Colonic mucosa (tissue), 4 donors: ENCODE results near the gene MLH3. TPM values are rescaled to one million over a fixed set of nuclear protein-coding genes. Genes with fewer than 3 reads are reported as not detected.
"Not testable (repeated sequence)": the region's sequence is repeated elsewhere in the genome, so short reads cannot be mapped to it uniquely, and the experiment has no call there.

Source experiments
- DNase-seq: peaks from one replicate; pipeline ENCODE4 v3.0.0-alpha.2; 2020
- H3K27ac ChIP-seq: fragments of 200-600 bp; one replicate; pipeline ENCODE4 v1.8.0; 2021
- H3K27me3 ChIP-seq: fragments of 200-600 bp; one replicate; pipeline ENCODE4 v1.8.0; 2021
- H3K36me3 ChIP-seq: fragments of 200-600 bp; one replicate; pipeline ENCODE4 v1.8.0; 2021
- H3K4me1 ChIP-seq: fragments of 200-600 bp; one replicate; pipeline ENCODE4 v1.8.0; 2021; ENCODE audit warnings: mild to moderate bottlenecking
- H3K4me3 ChIP-seq: fragments of 200-600 bp; one replicate; pipeline ENCODE4 v1.8.0; 2021
- H3K9ac ChIP-seq, 2 donors: one replicate each; pipeline ENCODE4 v1.7.0; 2013; ENCODE audit warnings: control low read depth in 2 of 2, low read depth in 2 of 2, low read length in 2 of 2
- H3K9me3 ChIP-seq: fragments of 200-600 bp; one replicate; pipeline ENCODE4 v1.8.0; 2021
- CTCF ChIP-seq: fragments of 200-600 bp; IDR thresholded peaks from one replicate; pipeline ENCODE4 v1.8.0; 2022; ENCODE audit warnings: antibody characterized with exemption, mild to moderate bottlenecking
- intact Hi-C: fragments of 100-400 bp; cut with DNase I; formaldehyde crosslinking; loops from one replicate; pipeline ENCODE4 v1.14.1; 2022
- total RNA-seq, 2 donors: library from RNA; stranded (reverse); fragmentation: NEBNext Ultra II Directional in 1 of 2; extraction: Animal tissue kit (Norgen Biotek cat#: 25700) in 1 of 2; gene quantifications; one replicate each; pipeline ENCODE4 v1.2.1, GENCODE V29; 2021
- donor health status: healthy.
- donor health status: DM: no; HTN: no; CAD: no.
- donor health status: DM: no; HTN: no; CAD: no.

MLH3 gene
- total RNA-seq, 2 donors from 2014 or later: 24.2 to 25.9 TPM

DNA sequence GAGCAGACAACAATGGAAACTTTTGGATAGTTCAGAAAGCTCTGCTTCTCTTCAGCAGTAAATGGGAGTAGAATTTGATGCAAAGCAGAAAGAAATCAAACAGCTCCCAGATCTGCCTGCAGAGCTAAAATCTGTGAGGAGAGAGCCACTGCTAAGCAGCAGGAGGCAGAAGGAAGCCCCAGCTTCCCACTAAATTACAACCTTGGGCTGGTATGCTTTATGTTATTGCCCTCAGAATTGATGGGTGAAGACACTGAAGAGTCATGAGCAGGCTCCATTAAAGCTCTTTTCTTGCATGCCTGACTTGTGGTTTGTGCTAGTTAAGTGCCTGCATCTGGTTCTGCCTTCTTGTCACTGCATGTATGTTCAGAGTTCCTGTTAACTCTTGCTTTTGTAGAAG, 26.5 kb upstream of the MLH3 start:
- H3K4me1 ChIP-seq: no peaks in the 10 kb centered on the region
- no peaks in the 10 kb centered on the region for H3K9me3 ChIP-seq
- H3K27me3 ChIP-seq: no peaks in the 10 kb centered on the region
- no peak overlapping the region for H3K9ac ChIP-seq
- H3K27ac ChIP-seq: no peak overlapping the region
- H3K36me3 ChIP-seq: no peaks in the 10 kb centered on the region
- H3K4me3 ChIP-seq: no peak overlapping the region
- no peak for DNase-seq
- TF ChIP-seq CTCF: no peak
- intact Hi-C loops: loop anchor here (10.0 kb wide), 1 partner anchor 73 kb away; the partner anchor contains the start of gene EIF2B2

DNA sequence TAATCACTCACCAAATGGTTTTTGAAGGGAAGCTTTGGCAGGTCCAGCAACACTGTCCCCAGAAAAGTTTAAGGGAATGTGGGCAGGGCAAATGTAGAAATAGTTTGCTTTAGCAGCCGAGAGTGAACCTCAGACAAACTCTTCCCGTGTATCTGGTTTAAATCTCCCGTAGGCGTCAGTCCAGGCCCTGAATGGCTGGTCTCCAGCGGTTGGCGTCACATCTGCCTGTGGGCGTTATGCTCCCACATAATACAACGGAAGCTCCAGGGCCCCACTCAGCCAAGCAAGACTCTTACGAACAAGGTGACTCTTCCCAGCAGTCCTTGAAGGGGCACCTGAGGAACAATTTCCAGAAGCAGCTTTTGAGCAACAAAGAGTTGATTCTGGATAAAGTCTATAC, 19.1 kb upstream of the MLH3 start:
- H3K9me3 ChIP-seq: no peaks in the 10 kb centered on the region
- no peak for TF ChIP-seq CTCF
- H3K36me3 ChIP-seq: no peaks in the 10 kb centered on the region
- H3K27ac ChIP-seq: peak overlapping the region; percentile 95
- no peak for DNase-seq
- peaks cover 3% of the 10 kb centered on the region for H3K4me1 ChIP-seq
- peak overlapping the region; percentile 64 to 73 for H3K9ac ChIP-seq
- H3K27me3 ChIP-seq: no peaks in the 10 kb centered on the region
- intact Hi-C loops: loop anchor here (10.0 kb wide), 1 partner anchor 66 kb away; the partner anchor contains the start of gene EIF2B2
- no peak overlapping the region for H3K4me3 ChIP-seq

- Histone ChIP-seq H3K27me3 (no peaks in the 10 kb centered on the region), H3K9ac (peak overlapping the region; percentile 64 to 73), H3K36me3 (no peaks in the 10 kb centered on the region), H3K4me1 (peaks cover 3% of the 10 kb centered on the region), H3K4me3 (peak overlapping the region; percentile 58), H3K27ac (peak overlapping the region; percentile 95), H3K9me3 (no peaks in the 10 kb centered on the region)
- DNase-seq: no peak
- TF ChIP-seq CTCF: no peak
- intact Hi-C loops: loop anchor here (10.0 kb wide), 1 partner anchor 65 kb away; the partner anchor contains the start of gene EIF2B2
These were observed 18.5 kb upstream of the MLH3 start for GRCh38 chr14:75069811-75070145.

DNA sequence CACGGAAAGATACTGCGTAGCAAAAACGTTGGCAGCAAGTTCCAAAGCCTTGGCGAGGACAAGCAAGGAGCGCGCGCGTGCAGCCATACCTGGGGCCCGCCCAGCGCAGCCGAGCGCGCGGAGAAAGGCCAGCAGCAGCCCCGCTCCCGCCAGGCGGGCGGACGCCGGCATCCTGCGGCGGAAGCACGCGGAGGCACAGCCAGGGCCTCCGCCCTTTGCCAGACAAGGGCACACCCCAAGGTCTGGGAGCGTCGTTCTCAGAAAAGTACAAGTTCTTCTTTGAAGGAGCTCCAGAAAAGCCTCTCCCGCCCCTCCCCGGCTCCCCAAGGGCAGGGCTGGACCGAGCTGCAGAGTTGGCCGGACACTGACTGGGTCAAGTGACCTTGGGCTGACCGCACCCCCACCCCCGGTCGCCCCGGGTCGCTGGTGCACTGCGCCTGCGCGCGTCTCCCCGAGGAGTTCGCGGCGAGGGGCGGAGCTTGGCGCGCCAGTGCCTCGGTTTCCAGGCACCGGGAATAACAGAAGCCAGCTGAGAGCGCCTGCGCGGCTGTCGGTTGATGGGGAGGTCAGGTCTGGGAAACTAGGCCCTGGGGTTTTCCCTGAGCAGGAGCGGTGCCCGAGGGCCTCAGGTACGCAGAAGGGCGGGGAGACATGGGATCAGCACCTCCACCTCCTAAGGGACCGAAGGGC, 18.0 kb upstream of the MLH3 start, which contains the start of gene ZC2HC1C:
Gene ZC2HC1C (plus strand): TSS at position 521 of the 690 bp plus-strand sequence. CDS start 933 bp downstream, outside the sequence.
- Histone ChIP-seq H3K4me1 (peaks cover 3% of the 10 kb centered on the region), H3K27me3 (no peaks in the 10 kb centered on the region), H3K27ac (peak within 1 kb of the TSS; percentile 95), H3K36me3 (no peaks in the 10 kb centered on the region), H3K9me3 (no peaks in the 10 kb centered on the region), H3K9ac (peak within 1 kb of the TSS; percentile 64 to 73), H3K4me3 (peak within 1 kb of the TSS; percentile 58)
- intact Hi-C loops: no loop called here
- peak; percentile 98 for DNase-seq
- TF ChIP-seq CTCF: no peak

GRCh38 chr14:75068294-75069120, 17.2 kb upstream of the MLH3 start:
- Histone ChIP-seq H3K27me3 (no peaks in the 10 kb centered on the region), H3K4me3 (peak overlapping the region; percentile 58), H3K9me3 (no peaks in the 10 kb centered on the region), H3K4me1 (peaks cover 3% of the 10 kb centered on the region), H3K9ac (peak overlapping the region; percentile 41 to 73), H3K27ac (peak overlapping the region; percentile 95), H3K36me3 (no peaks in the 10 kb centered on the region)
- intact Hi-C loops: no loop called here
- no peak for DNase-seq
- TF ChIP-seq CTCF: no peak

DNA sequence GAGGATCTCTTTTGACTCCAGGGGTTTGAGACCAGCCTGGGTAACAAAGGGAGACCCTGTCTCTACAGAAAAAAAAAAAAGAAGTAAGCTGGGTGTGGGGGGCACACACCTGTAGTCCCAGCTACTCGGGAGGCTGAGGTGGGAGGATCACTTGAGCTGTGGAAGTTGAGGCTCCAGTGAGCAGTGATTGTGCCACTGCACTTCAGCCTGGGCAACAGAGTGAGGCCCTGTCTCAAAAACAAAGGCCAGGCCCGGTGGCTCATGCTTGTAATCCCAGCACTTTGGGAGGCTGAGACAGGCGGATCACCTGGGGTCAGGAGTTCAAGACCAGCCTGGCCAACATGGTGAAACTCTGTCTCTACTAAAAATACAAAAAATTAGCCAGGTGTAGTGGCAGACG, 16.5 kb upstream of the MLH3 start:
- H3K9ac ChIP-seq, H3K4me3 ChIP-seq, H3K27ac ChIP-seq, H3K4me1 ChIP-seq, H3K36me3 ChIP-seq, H3K9me3 ChIP-seq, H3K27me3 ChIP-seq, DNase-seq, intact Hi-C loops: not testable (repeated sequence)
